B cell (primary cell): Measurements from ENCODE around the gene MAP3K6. TPM values are rescaled to one million over a fixed set of nuclear protein-coding genes. Genes with fewer than 3 reads are reported as not detected.

Experiments used
- ATAC-seq: fragments of 200-7000 bp; cut with Tn5 transposase; one replicate; pipeline ENCODE4 v1.10.0; 2021; ENCODE audit warnings: low read depth, mild to moderate bottlenecking, moderate number of reproducible peaks, moderate library complexity
- CTCF ChIA-PET: fragments of 350-600 bp; sonication (Branson Sonifier 250); formaldehyde crosslinking; loops from one replicate; lab custom pipeline; 2021; ENCODE audit warnings: antibody characterized with exemption, inconsistent platforms; lab: Charles Lee
- POLR2A ChIA-PET: fragments of 350-600 bp; sonication (Branson Sonifier 250); formaldehyde crosslinking; loops from one replicate; lab custom pipeline; 2021; ENCODE audit warnings: antibody characterized with exemption; lab: Charles Lee
- DNase-seq: peaks from one replicate; pipeline ENCODE4 v3.0.0; 2013
- H2AFZ ChIP-seq: 2 replicates; pipeline ENCODE4 v1.6.1; 2012; ENCODE audit warnings: mild to moderate bottlenecking, low read depth, low read length; ENCODE audit not compliant: insufficient read depth, poor library complexity, severe bottlenecking
- H3K27ac ChIP-seq, 2 donors: 1 replicate in 1 of 2; 2 replicates in 1 of 2; pipeline ENCODE4 v1.5.1; 2012 to 2013; ENCODE audit warnings: low read length in 2 of 2, mild to moderate bottlenecking in 2 of 2, moderate library complexity in 1 of 2
- H3K27me3 ChIP-seq, 4 experiments: fragments of 200-600 bp in 1 of 4; sonication (generic) in 1 of 4; replicated peaks in 1 of 4; 1 replicate in 2 of 4; 2 replicates in 2 of 4; pipeline versions ENCODE4 v1.6.1 to v1.7.0; 2013 to 2016; ENCODE audit warnings: low read length in 3 of 4, mild to moderate bottlenecking in 2 of 4, mixed read lengths in 1 of 4, moderate library complexity in 1 of 4; ENCODE audit not compliant: insufficient read depth in 4 of 4, control insufficient read depth in 3 of 4; ENCODE audit errors: control extremely low read depth in 1 of 4
- H3K36me3 ChIP-seq, 2 experiments: replicated peaks in 1 of 2; 1 replicate in 1 of 2; 2 replicates in 1 of 2; pipeline versions ENCODE4 v1.6.1 to v1.7.1; 2013; ENCODE audit warnings: low read length in 1 of 2; ENCODE audit not compliant: insufficient read depth in 2 of 2, control insufficient read depth in 1 of 2; ENCODE audit errors: control extremely low read depth in 1 of 2, extremely low read depth in 1 of 2
- H3K4me1 ChIP-seq, 2 donors: fragments of 200-600 bp in 1 of 2; sonication (generic) in 1 of 2; 1 replicate in 1 of 2; 2 replicates in 1 of 2; pipeline versions ENCODE4 v1.5.1 to v1.6.1; 2013 to 2017; ENCODE audit warnings: low read length in 2 of 2; ENCODE audit not compliant: control insufficient read depth in 2 of 2, insufficient read depth in 2 of 2
- H3K4me2 ChIP-seq: replicated peaks from 2 replicates; pipeline ENCODE3; 2012; ENCODE audit warnings: mild to moderate bottlenecking, low read depth, low read length; ENCODE audit not compliant: poor library complexity, severe bottlenecking
- H3K4me3 ChIP-seq, 5 experiments: fragments of 200-600 bp in 1 of 5; sonication (generic) in 1 of 5; 1 replicate in 3 of 5; 2 replicates in 2 of 5; pipeline versions ENCODE4 v1.5.1 to v1.7.0; 2011 to 2016; ENCODE audit warnings: low read length in 4 of 5, mild to moderate bottlenecking in 4 of 5, low read depth in 2 of 5, control low read depth in 1 of 5, moderate library complexity in 1 of 5; ENCODE audit not compliant: insufficient read depth in 1 of 5; ENCODE audit errors: control extremely low read depth in 1 of 5, extremely low read depth in 1 of 5
- H3K79me2 ChIP-seq: fragments of 200-600 bp; sonication (generic); one replicate; pipeline ENCODE4 v1.6.0; 2016; ENCODE audit warnings: low read length; ENCODE audit not compliant: control insufficient read depth, insufficient read depth
- H3K9ac ChIP-seq: fragments of 200-600 bp; sonication (generic); 2 replicates; pipeline ENCODE4 v1.6.1; 2017; ENCODE audit warnings: mild to moderate bottlenecking, low read length, moderate library complexity
- H3K9me3 ChIP-seq, 3 donors: one replicate each; pipeline versions ENCODE4 v1.6.1 to v1.7.1; 2013; ENCODE audit warnings: low read length in 2 of 3; ENCODE audit not compliant: control insufficient read depth in 2 of 3, insufficient read depth in 1 of 3; ENCODE audit errors: control extremely low read depth in 1 of 3
- H4K20me1 ChIP-seq: 2 replicates; pipeline ENCODE4 v1.6.0; 2012; ENCODE audit warnings: mild to moderate bottlenecking, low read length; ENCODE audit not compliant: insufficient read depth, control insufficient read depth, poor library complexity, severe bottlenecking
- H3K27ac Mint-ChIP-seq: one replicate; pipeline ENCODE4 v1.8.0; 2021; ENCODE audit warnings: mixed read lengths
- H3K27me3 Mint-ChIP-seq: one replicate; pipeline ENCODE4 v1.8.0; 2021; ENCODE audit warnings: mixed read lengths
- H3K4me1 Mint-ChIP-seq: one replicate; pipeline ENCODE4 v1.8.0; 2021; ENCODE audit warnings: mixed read lengths
- H3K4me3 Mint-ChIP-seq: one replicate; pipeline ENCODE4 v1.8.0; 2021; ENCODE audit warnings: mixed read lengths
- H3K9me3 Mint-ChIP-seq: one replicate; pipeline ENCODE4 v1.8.0; 2022; ENCODE audit warnings: mixed read lengths; ENCODE audit not compliant: insufficient read depth
- CTCF ChIP-seq: fragments of 200-600 bp; IDR thresholded peaks from one replicate; pipeline ENCODE4 v1.8.0; 2022; ENCODE audit warnings: antibody characterized with exemption, mild to moderate bottlenecking
- EZH2 ChIP-seq: IDR thresholded peaks from 2 replicates; pipeline ENCODE4 v1.6.1; 2012; ENCODE audit warnings: borderline replicate concordance, low read depth, mild to moderate bottlenecking, moderate library complexity, low read length; ENCODE audit not compliant: insufficient read depth, poor library complexity, severe bottlenecking
- WGBS: methylation state at CpG from one replicate; pipeline ENCODE4 v1.1.5; 2013; ENCODE audit warnings: missing lambda C conversion rate; ENCODE audit not compliant: insufficient coverage; 5-methylcytosine and 5-hydroxymethylcytosine counted together
- intact Hi-C: fragments of 100-400 bp; cut with micrococcal nuclease; formaldehyde crosslinking; loops from one replicate; pipeline ENCODE4 v1.10.0; 2022
- polyA plus RNA-seq: library from polyadenylated mRNA; depleted of rRNA; stranded (reverse); fragments of >200 nt; gene quantifications from 2 replicates; pipeline ENCODE4 v1.2.3, GENCODE V29; 2012
- total RNA-seq, 2 donors: library from RNA; stranded (reverse); fragments of 120-200 nt in 1 of 2; gene quantifications; 1 replicate in 1 of 2; 2 replicates in 1 of 2; pipeline versions ENCODE4 v1.2.3 to v1.2.4, GENCODE V29; 2013 to 2022

Gene MAP3K6
- total and polyA plus RNA-seq, 2 donors (not counting 1 experiment from before 2014, with no cell fraction given) = 9.4 to 11.0 TPM

DNA sequence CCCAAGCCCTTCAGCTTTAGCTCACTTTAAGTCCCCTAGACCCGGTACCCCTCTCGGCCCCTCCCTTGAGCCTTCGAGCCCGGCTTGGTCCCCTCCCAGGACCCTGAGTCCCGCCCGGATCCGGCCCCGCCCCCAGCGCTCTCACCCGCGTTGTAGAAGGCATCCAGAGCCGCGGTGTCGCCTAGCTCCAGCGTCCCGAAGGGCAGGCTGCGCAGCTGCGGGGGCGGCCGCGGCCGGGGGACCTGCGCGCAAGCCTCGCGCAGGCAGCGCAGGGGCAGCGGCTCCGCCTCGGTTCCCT lies 699 bp downstream of the MAP3K6 start:
- no peak for TF ChIP-seq CTCF
- TF ChIP-seq EZH2 = no peak
- WGBS = under 1% methylated on average over 30 of the region's 30 CpGs
- H3K4me1 ChIP-seq = peaks cover 33 to 49% of the 10 kb centered on the region in 2 donors
- POLR2A ChIA-PET = interaction anchor here (0.6 to 4.7 kb wide), 6 partner anchors 9 to 823 kb away, joined by 4 to 14 read pairs (median 7); partner anchors contain the start of gene SYTL1
- CTCF ChIA-PET = interaction anchor here (0.9 to 8.5 kb wide), 20 partner anchors 9 to 304 kb away, joined by 3 to 74 read pairs (median 4); partner anchors contain the start of genes CD164L2, GPR3 and SYTL1
- H3K27me3 Mint-ChIP-seq = no peaks in the 10 kb centered on the region
- H3K36me3 ChIP-seq = no peaks in the 10 kb centered on the region
- peak overlapping the region; percentile 82 for H3K27ac Mint-ChIP-seq
- H3K27ac ChIP-seq = no peak overlapping the region
- H2AFZ ChIP-seq = peak overlapping the region; percentile 75
- DNase-seq = peak; percentile 69
- H3K4me2 ChIP-seq = peak overlapping the region; percentile 99
- H3K4me3 ChIP-seq = peak overlapping the region in 4 of 5 experiments; percentile 59 to 74 (median 64)
- no peaks in the 10 kb centered on the region for H3K27me3 ChIP-seq
- peak overlapping the region; percentile 93 for H3K4me3 Mint-ChIP-seq
- H3K4me1 Mint-ChIP-seq = peaks cover 56% of the 10 kb centered on the region
- intact Hi-C loops = loop anchor here (5.0 kb wide), 1 partner anchor 44 kb away; the partner anchor contains the start of gene TMEM222
- no peaks in the 10 kb centered on the region for H4K20me1 ChIP-seq
- H3K9ac ChIP-seq = peak overlapping the region; percentile 68
- no peaks in the 10 kb centered on the region for H3K9me3 Mint-ChIP-seq
- H3K79me2 ChIP-seq = no peaks in the 10 kb centered on the region
- H3K9me3 ChIP-seq = no peaks in the 10 kb centered on the region
- ATAC-seq = peak; percentile 44

- H3K9ac ChIP-seq = peak overlapping the region; percentile 68
- Mint-ChIP-seq H3K4me1 (peaks cover 54% of the 10 kb centered on the region), H3K9me3 (no peaks in the 10 kb centered on the region), H3K27ac (peak overlapping the region; percentile 82), H3K4me3 (peak overlapping the region; percentile 93), H3K27me3 (no peaks in the 10 kb centered on the region)
- ATAC-seq (peak; percentile 70), DNase-seq (peak; percentile 88)
- H3K4me1 ChIP-seq = peaks cover 33 to 47% of the 10 kb centered on the region in 2 donors
- intact Hi-C loops = loop anchor here (1.0 to 5.0 kb wide), 3 partner anchors 8 to 43 kb away; partner anchors contain the start of gene TMEM222
- no peaks in the 10 kb centered on the region for H3K36me3 ChIP-seq
- H3K4me3 ChIP-seq = peak overlapping the region; percentile 32 to 74 (median 60)
- ChIA-PET POLR2A (interaction anchor here (0.6 to 4.7 kb wide), 11 partner anchors 8 to 822 kb away, joined by 3 to 14 read pairs (median 4); partner anchors contain the start of genes CD164L2 and SYTL1), CTCF (interaction anchor here (0.9 to 8.5 kb wide), 18 partner anchors 8 to 304 kb away, joined by 3 to 74 read pairs (median 4); partner anchors contain the start of genes GPR3 and SYTL1)
- H2AFZ ChIP-seq = peak overlapping the region; percentile 75
- peak overlapping the region; percentile 99 for H3K4me2 ChIP-seq
- no peaks in the 10 kb centered on the region for H3K27me3 ChIP-seq
- no peak for TF ChIP-seq CTCF
- no peak for TF ChIP-seq EZH2
- H4K20me1 ChIP-seq = no peaks in the 10 kb centered on the region
- no peaks in the 10 kb centered on the region for H3K9me3 ChIP-seq
- no peaks in the 10 kb centered on the region for H3K79me2 ChIP-seq
- no peak overlapping the region for H3K27ac ChIP-seq
- WGBS = 4% methylated on average over 37 of the region's 40 CpGs
Measured at GRCh38 chr1:27365372-27366112, 1.2 kb downstream of the MAP3K6 start.
